Measurements from ENCODE around the gene MAP2K1. TPM values are rescaled to one million over a fixed set of nuclear protein-coding genes. Genes with fewer than 3 reads are reported as not detected.
"Not testable (repeated sequence)": the region's sequence is repeated elsewhere in the genome, so short reads cannot be mapped to it uniquely, and the experiment has no call there.

The MAP2K1 gene
- total RNA-seq, 2 experiments from 2014 or later = 95.0 to 96.5 TPM

- H3K27ac Mint-ChIP-seq; ATAC-seq (ENCODE audit: low read depth); POLR2A ChIA-PET; H3K4me3 Mint-ChIP-seq; H3K9me3 Mint-ChIP-seq; DNase-seq; H3K27me3 Mint-ChIP-seq: not testable (repeated sequence)
- H3K4me1 Mint-ChIP-seq = peaks cover 11% of the 10 kb centered on the region
- H3K36me3 Mint-ChIP-seq = peaks cover 10% of the 10 kb centered on the region
These were observed 5.3 kb upstream of the MAP2K1 start for GRCh38 chr15:66381376-66381775.

- H3K27ac Mint-ChIP-seq = peak overlapping the region; percentile 88
- H3K4me1 Mint-ChIP-seq = peaks cover 49% of the 10 kb centered on the region
- ATAC-seq (ENCODE audit: low read depth) (peak; percentile 41), DNase-seq (peak; percentile 75)
- no peaks in the 10 kb centered on the region for H3K27me3 Mint-ChIP-seq
- peaks cover 26% of the 10 kb centered on the region for H3K36me3 Mint-ChIP-seq
- H3K4me3 Mint-ChIP-seq = peak overlapping the region; percentile 97
- H3K9me3 Mint-ChIP-seq = no peaks in the 10 kb centered on the region
- POLR2A ChIA-PET = interaction anchor here (0.7 to 3.8 kb wide), 17 partner anchors 12 to 118 kb away, joined by 3 to 50 read pairs (median 7); partner anchors contain the start of genes RPL4, SNAPC5, TIPIN and ZWILCH
These were observed 691 bp downstream of the MAP2K1 start for GRCh38 chr15:66387163-66388042.

GRCh38 chr15:66388043-66388363 lies 1.3 kb downstream of the MAP2K1 start:
- Mint-ChIP-seq H3K4me3 (peak overlapping the region; percentile 97), H3K36me3 (peaks cover 30% of the 10 kb centered on the region), H3K27ac (peak overlapping the region; percentile 88), H3K9me3 (no peaks in the 10 kb centered on the region), H3K4me1 (peaks cover 50% of the 10 kb centered on the region), H3K27me3 (no peaks in the 10 kb centered on the region)
- DNase-seq = no peak
- no peak for ATAC-seq (ENCODE audit: low read depth)
- POLR2A ChIA-PET = interaction anchor here (1.0 to 3.8 kb wide), 13 partner anchors 12 to 117 kb away, joined by 3 to 50 read pairs (median 7); partner anchors contain the start of genes RPL4, SNAPC5, TIPIN and ZWILCH

- peak overlapping the region; percentile 58 for H3K27ac Mint-ChIP-seq
- peaks cover 32% of the 10 kb centered on the region for H3K36me3 Mint-ChIP-seq
- POLR2A ChIA-PET = interaction anchor here (0.7 to 3.8 kb wide), 15 partner anchors 11 to 117 kb away, joined by 3 to 50 read pairs (median 7); partner anchors contain the start of genes RPL4, SNAPC5, TIPIN and ZWILCH
These were observed 1.9 kb downstream of the MAP2K1 start for GRCh38 chr15:66388576-66388975.

GRCh38 chr15:66389098-66389858 lies 2.6 kb downstream of the MAP2K1 start:
- POLR2A ChIA-PET = interaction anchor here (0.6 to 1.5 kb wide), 8 partner anchors 10 to 116 kb away, joined by 3 to 7 read pairs (median 5); partner anchors contain the start of genes RPL4 and ZWILCH
- Mint-ChIP-seq H3K9me3 (no peaks in the 10 kb centered on the region), H3K4me1 (peaks cover 62% of the 10 kb centered on the region), H3K36me3 (peaks cover 37% of the 10 kb centered on the region), H3K27ac (peak overlapping the region; percentile 84), H3K4me3 (peak overlapping the region; percentile 97), H3K27me3 (no peaks in the 10 kb centered on the region)
- DNase-seq (peak; percentile 54), ATAC-seq (ENCODE audit: low read depth) (no peak)

More at GRCh38 chr15:66388576-66388975, 1.9 kb downstream of the MAP2K1 start:
- Mint-ChIP-seq H3K4me3 (peak overlapping the region; percentile 97), H3K9me3 (no peaks in the 10 kb centered on the region), H3K27me3 (no peaks in the 10 kb centered on the region), H3K4me1 (peaks cover 55% of the 10 kb centered on the region)
- DNase-seq = no peak
- no peak for ATAC-seq (ENCODE audit: low read depth)

- POLR2A ChIA-PET = interaction anchor here (0.5 to 1.3 kb wide), 5 partner anchors 12 to 115 kb away, joined by 3 to 6 read pairs (median 3); partner anchors contain the start of genes RPL4, TIPIN and ZWILCH
- Mint-ChIP-seq H3K27ac (peak overlapping the region; percentile 84), H3K4me3 (peak overlapping the region; percentile 97), H3K4me1 (peaks cover 66% of the 10 kb centered on the region), H3K36me3 (peaks cover 40% of the 10 kb centered on the region), H3K27me3 (no peaks in the 10 kb centered on the region), H3K9me3 (no peaks in the 10 kb centered on the region)
- no peak for DNase-seq
- ATAC-seq (ENCODE audit: low read depth) = no peak
These were observed 3.2 kb downstream of the MAP2K1 start for GRCh38 chr15:66389859-66390381.

GRCh38 chr15:66390678-66391077 lies 4.0 kb downstream of the MAP2K1 start:
- Mint-ChIP-seq H3K27ac (peak overlapping the region; percentile 84), H3K9me3 (no peaks in the 10 kb centered on the region), H3K4me1 (peaks cover 64% of the 10 kb centered on the region), H3K36me3 (peaks cover 42% of the 10 kb centered on the region), H3K27me3 (no peaks in the 10 kb centered on the region), H3K4me3 (peak overlapping the region; percentile 97)
- POLR2A ChIA-PET = interaction anchor here (0.6 to 1.1 kb wide), 4 partner anchors 12 to 195 kb away, joined by 3 to 7 read pairs (median 3); partner anchors contain the start of gene TIPIN
- no peak for ATAC-seq (ENCODE audit: low read depth)
- DNase-seq = no peak

- H3K4me3 Mint-ChIP-seq; DNase-seq; H3K27me3 Mint-ChIP-seq; H3K9me3 Mint-ChIP-seq; ATAC-seq (ENCODE audit: low read depth): not testable (repeated sequence)
- Mint-ChIP-seq H3K36me3 (peaks cover 52% of the 10 kb centered on the region), H3K4me1 (peaks cover 62% of the 10 kb centered on the region), H3K27ac (peak overlapping the region; percentile 56)
- POLR2A ChIA-PET = interaction anchor here (0.8 kb wide), 1 partner anchor 10 kb away, joined by 6 read pairs; no protein-coding TSS in a partner anchor
These were observed 6.3 kb downstream of the MAP2K1 start for GRCh38 chr15:66393037-66393436.

GRCh38 chr15:66394472-66394871 lies 7.8 kb downstream of the MAP2K1 start:
- Mint-ChIP-seq H3K36me3 (peaks cover 54% of the 10 kb centered on the region), H3K9me3 (no peaks in the 10 kb centered on the region), H3K4me3 (peak overlapping the region; percentile 33), H3K27me3 (no peaks in the 10 kb centered on the region), H3K4me1 (peaks cover 56% of the 10 kb centered on the region), H3K27ac (peak overlapping the region; percentile 46)
- no peak for DNase-seq
- POLR2A ChIA-PET = no interaction called here
- ATAC-seq (ENCODE audit: low read depth) = no peak

- Mint-ChIP-seq H3K9me3 (no peaks in the 10 kb centered on the region), H3K4me3 (peak overlapping the region; percentile 33), H3K36me3 (peaks cover 51% of the 10 kb centered on the region), H3K4me1 (peaks cover 53% of the 10 kb centered on the region), H3K27me3 (no peaks in the 10 kb centered on the region), H3K27ac (peak overlapping the region; percentile 46)
- POLR2A ChIA-PET = no interaction called here
- DNase-seq (no peak), ATAC-seq (ENCODE audit: low read depth) (no peak)
These were observed 8.2 kb downstream of the MAP2K1 start for GRCh38 chr15:66394915-66395314.

- Mint-ChIP-seq H3K27ac (no peak overlapping the region), H3K36me3 (peaks cover 39% of the 10 kb centered on the region), H3K4me1 (peaks cover 57% of the 10 kb centered on the region), H3K9me3 (no peaks in the 10 kb centered on the region), H3K4me3 (no peak overlapping the region), H3K27me3 (no peaks in the 10 kb centered on the region)
- POLR2A ChIA-PET = interaction anchor here (1.0 kb wide), 1 partner anchor 11 kb away, joined by 3 read pairs; no protein-coding TSS in a partner anchor
- no peak for DNase-seq
- no peak for ATAC-seq (ENCODE audit: low read depth)
These were observed 12.6 kb downstream of the MAP2K1 start for GRCh38 chr15:66399276-66399675.

GRCh38 chr15:66400351-66400774 lies 13.7 kb downstream of the MAP2K1 start:
- POLR2A ChIA-PET = interaction anchor here (1.0 to 1.7 kb wide), 3 partner anchors 12 to 72 kb away, joined by 3 to 13 read pairs (median 3); partner anchors contain the start of gene MAP2K1
- peaks cover 36% of the 10 kb centered on the region for H3K36me3 Mint-ChIP-seq
- ATAC-seq (ENCODE audit: low read depth) = no peak
- H3K9me3 Mint-ChIP-seq = no peaks in the 10 kb centered on the region
- peaks cover 54% of the 10 kb centered on the region for H3K4me1 Mint-ChIP-seq
- DNase-seq = no peak
- peak overlapping the region; percentile 1 for H3K4me3 Mint-ChIP-seq
- H3K27ac Mint-ChIP-seq = peak overlapping the region; percentile 32
- H3K27me3 Mint-ChIP-seq = no peaks in the 10 kb centered on the region

Data from activated naive CD8-positive, alpha-beta T cell treated with anti-CD3 and anti-CD28 coated beads, Interleukin-2, amount 10 ng/mL, durations not matched to agents 7 days and 5 days (primary cell).